C4-2B (cell line): ENCODE data around the gene MIX23.

ENCODE experiments used
- H3K27ac ChIP-seq: fragments of 450-650 bp; 2 replicates; pipeline ENCODE4 v1.5.1; 2017
- CTCF ChIP-seq: fragments of 450-650 bp; conservative IDR thresholded peaks from 2 replicates; pipeline ENCODE4 v1.5.1; 2017; ENCODE audit warnings: mild to moderate bottlenecking
- ZFX ChIP-seq: fragments of 450-650 bp; IDR thresholded peaks from 2 replicates; pipeline ENCODE4 v1.6.1; 2017

The MIX23 gene

GRCh38 chr3:122325769-122326168, 57.3 kb downstream of the MIX23 start:
- no peak for TF ChIP-seq ZFX
- no peak for TF ChIP-seq CTCF
- no peak overlapping the region for H3K27ac ChIP-seq

DNA sequence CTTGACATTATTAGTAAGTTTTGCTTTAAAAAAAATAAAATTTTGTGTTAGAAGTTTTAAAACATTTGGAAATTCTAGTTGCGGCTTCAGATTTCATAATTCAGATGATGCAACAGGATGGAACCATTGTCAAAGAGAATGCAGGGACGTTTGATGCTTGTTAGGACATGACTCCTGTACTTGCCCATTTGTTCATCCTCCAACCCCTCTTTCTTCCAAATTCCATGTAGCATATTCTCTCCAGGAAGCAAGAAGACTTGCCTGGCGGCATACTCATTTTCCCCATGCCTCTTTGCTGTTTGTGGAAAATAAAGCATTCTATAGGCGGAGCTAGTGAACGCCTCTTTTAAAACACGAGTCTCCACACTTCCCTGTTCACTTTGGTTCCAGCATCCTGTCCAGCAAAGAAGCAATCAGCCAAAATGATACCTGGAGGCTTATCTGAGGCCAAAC, 58.1 kb downstream of the MIX23 start, which contains the start of gene CSTA:
TSS of gene CSTA (plus strand) at position 378 of the 453 bp plus-strand sequence. CDS start at position 423, 45 bp downstream.
- no peak for TF ChIP-seq ZFX
- peak; percentile 4; the same call in 1 of the 2 replicates for TF ChIP-seq CTCF
- H3K27ac ChIP-seq: peak within 1 kb of the TSS; percentile 24; the same call in 1 of the 2 replicates

GRCh38 chr3:122322095-122323075, 60.6 kb downstream of the MIX23 start:
- H3K27ac ChIP-seq: peak overlapping the region; percentile 60; the same call in 1 of the 2 replicates
- TF ChIP-seq CTCF (no peak), ZFX (no peak)

DNA sequence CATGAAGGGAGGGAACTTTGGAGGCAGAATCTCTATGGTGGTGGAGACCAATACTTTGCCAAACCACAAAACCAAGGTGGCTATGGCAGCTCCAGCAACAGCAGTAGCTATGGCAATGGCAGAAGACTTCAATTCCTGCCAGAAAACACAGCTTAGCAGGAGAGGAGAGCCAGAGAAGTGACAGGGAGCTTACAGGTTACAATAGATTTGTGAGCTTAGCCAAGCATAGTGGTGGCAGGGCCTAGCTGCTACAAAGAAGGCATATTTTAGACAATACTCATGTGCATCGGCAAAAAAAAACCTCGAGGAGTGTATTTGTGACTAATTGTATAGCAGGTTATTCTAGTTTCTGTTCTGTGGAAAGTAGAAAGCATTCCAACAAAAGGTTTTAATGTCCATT, 64.4 kb downstream of the MIX23 start:
- TF ChIP-seq CTCF (no peak), ZFX (no peak)
- H3K27ac ChIP-seq: no peak overlapping the region

DNA sequence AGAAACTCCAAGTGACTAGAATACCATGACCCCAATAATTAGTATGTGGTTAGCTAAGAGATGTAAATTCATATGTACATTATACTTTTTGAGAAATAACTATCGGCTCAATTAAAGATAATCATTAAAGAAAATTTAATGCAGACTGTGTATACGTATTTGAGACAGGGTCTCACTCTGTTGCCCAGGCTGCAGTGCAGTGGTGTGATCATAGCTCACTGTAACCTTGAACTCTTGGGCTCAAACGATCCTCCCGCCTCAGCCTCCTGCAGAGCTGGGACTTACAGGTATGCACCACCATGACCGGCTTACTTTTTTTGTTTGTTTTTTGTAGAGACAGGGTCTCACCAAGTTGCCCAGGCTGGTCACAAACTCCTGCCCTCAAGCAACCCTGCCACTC, 66.7 kb downstream of the MIX23 start:
- TF ChIP-seq ZFX: no peak
- no peak for TF ChIP-seq CTCF

DNA sequence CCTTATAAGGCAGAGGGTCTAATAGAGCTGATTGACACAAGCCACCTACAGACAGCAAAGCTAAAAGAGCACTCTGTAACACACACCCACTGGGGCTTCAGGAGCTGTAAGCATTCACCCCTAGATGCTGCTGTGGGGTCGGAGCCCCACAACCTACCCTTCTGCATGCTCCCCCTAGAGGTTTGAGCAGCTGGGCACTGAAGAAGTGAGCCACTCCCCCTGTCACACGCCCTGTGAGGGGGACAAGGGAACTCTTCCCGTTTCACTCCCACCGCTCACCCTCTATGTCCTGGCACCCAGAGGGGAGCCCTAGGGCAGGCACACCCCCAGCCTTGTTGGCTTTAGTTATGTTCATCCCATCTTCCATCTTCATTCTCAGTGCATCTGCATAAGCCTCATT, 67.4 kb downstream of the MIX23 start:
- TF ChIP-seq ZFX: no peak
- no peak for TF ChIP-seq CTCF
- H3K27ac ChIP-seq: no peak overlapping the region

More for the DNA sequence above, 66.7 kb downstream of the MIX23 start:
- no peak overlapping the region for H3K27ac ChIP-seq

DNA sequence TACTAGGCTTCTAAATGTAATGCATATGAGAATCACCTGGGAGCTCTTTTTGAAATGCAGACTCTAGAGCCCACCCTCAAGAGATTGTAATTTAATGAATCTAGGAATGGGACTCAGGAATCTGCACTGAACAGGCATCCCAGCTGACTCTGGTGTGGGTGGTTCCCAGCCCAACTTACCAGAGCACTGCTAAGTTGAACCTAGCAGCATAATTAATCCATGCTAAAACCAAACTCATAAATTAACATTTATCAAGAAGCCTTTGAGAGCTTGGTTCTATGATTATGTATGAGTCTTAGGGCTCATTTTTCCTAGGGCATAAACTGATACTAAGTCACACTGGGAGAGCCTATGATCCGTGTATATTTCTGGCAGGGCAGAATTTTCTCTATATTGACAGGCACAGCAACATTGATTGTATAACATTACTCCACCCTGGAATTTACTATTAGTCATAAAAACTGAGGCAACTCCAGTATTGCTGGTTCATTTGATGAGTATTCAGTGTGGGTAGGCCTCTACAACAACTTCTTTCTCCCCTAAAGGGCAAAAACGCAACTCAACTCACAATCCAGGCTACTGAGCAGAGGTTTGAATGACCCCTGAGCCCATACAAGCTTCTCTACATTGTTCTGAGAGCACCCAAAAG, 68.7 kb downstream of the MIX23 start:
- TF ChIP-seq ZFX (no peak), CTCF (no peak)
- no peak overlapping the region for H3K27ac ChIP-seq
